H1 (cell line): Measurements from ENCODE around the gene WDR53. TPM values are rescaled to one million over a fixed set of nuclear protein-coding genes. Genes with fewer than 3 reads are reported as not detected.

Experiments used
- CTCF ChIA-PET: fragments of 300-600 bp; sonication (Branson Sonifier 250); formaldehyde crosslinking; loops from one replicate; lab custom pipeline; 2021; ENCODE audit not compliant: partially characterized antibody; lab: Charles Lee
- POLR2A ChIA-PET: fragments of 300-600 bp; sonication (Branson Sonifier 250); formaldehyde crosslinking; loops from one replicate; lab custom pipeline; 2021; ENCODE audit warnings: inconsistent platforms; ENCODE audit not compliant: partially characterized antibody; lab: Charles Lee
- DNase-seq, 2 experiments: peaks; one replicate each; pipeline versions ENCODE4 v3.0.0 to v3.0.0-alpha.2; 2010 to 2022; ENCODE audit warnings: low spot score in 2 of 2, low read depth in 1 of 2, mixed read lengths in 1 of 2
- FAIRE-seq: peaks from 2 replicates; lab custom pipeline; 2011; peaks lifted over from hg19 to GRCh38; lab: Jason Lieb, UNC
- H2AFZ ChIP-seq: 2 replicates; pipeline ENCODE4 v1.8.1; 2012; ENCODE audit warnings: low read length, inconsistent platforms
- H2AK5ac ChIP-seq: 2 replicates; pipeline ENCODE4 v1.6.1; 2013; ENCODE audit warnings: low read depth, low read length
- H2BK120ac ChIP-seq: replicated peaks from 2 replicates; pipeline ENCODE3; 2013; ENCODE audit warnings: low read depth, low read length, inconsistent platforms
- H2BK12ac ChIP-seq: 2 replicates; pipeline ENCODE4 v1.6.1; 2013; ENCODE audit warnings: low read depth, low read length
- H2BK15ac ChIP-seq: 2 replicates; pipeline ENCODE4 v1.6.1; 2013; ENCODE audit warnings: low read length
- H2BK20ac ChIP-seq: 2 replicates; pipeline ENCODE4 v1.6.1; 2013; ENCODE audit warnings: low read length
- H2BK5ac ChIP-seq: 2 replicates; pipeline ENCODE4 v1.6.1; 2013; ENCODE audit warnings: low read depth, low read length
- H3K14ac ChIP-seq: 2 replicates; pipeline ENCODE4 v1.6.1; 2013; ENCODE audit warnings: inconsistent platforms; ENCODE audit not compliant: insufficient read length
- H3K18ac ChIP-seq: 2 replicates; pipeline ENCODE4 v1.6.1; 2013; ENCODE audit warnings: low read length; ENCODE audit errors: extremely low read depth
- H3K23ac ChIP-seq: 2 replicates; pipeline ENCODE4 v1.6.1; 2013; ENCODE audit warnings: inconsistent platforms; ENCODE audit not compliant: insufficient read length
- H3K23me2 ChIP-seq: 2 replicates; pipeline ENCODE4 v1.6.1; 2013; ENCODE audit warnings: low read depth, low read length
- H3K27ac ChIP-seq: 2 replicates; pipeline ENCODE4 v1.6.1; 2011; ENCODE audit warnings: low read depth, low read length, inconsistent platforms
- H3K27me3 ChIP-seq, 4 experiments: replicated peaks in 1 of 4; 1 replicate in 1 of 4; 2 replicates in 3 of 4; pipeline versions ENCODE4 v1.6.1 to v1.8.1; 2011 to 2013; ENCODE audit warnings: low read length in 3 of 4, mild to moderate bottlenecking in 3 of 4, inconsistent platforms in 2 of 4, mixed read lengths in 2 of 4, moderate library complexity in 1 of 4; ENCODE audit not compliant: control insufficient read depth in 3 of 4, insufficient read depth in 3 of 4; ENCODE audit errors: extremely low read depth in 1 of 4
- H3K36me3 ChIP-seq, 4 experiments: 2 replicates each; pipeline versions ENCODE4 v1.6.1 to v1.8.1; 2011 to 2013; ENCODE audit warnings: mild to moderate bottlenecking in 4 of 4, low read length in 3 of 4, moderate library complexity in 2 of 4, control low read depth in 1 of 4, inconsistent platforms in 1 of 4; ENCODE audit not compliant: insufficient read depth in 4 of 4, control insufficient read depth in 2 of 4
- H3K4ac ChIP-seq: replicated peaks from 2 replicates; pipeline ENCODE3; 2013; ENCODE audit warnings: low read length, low read depth, mixed read lengths, inconsistent platforms; ENCODE audit not compliant: insufficient read length
- H3K4me1 ChIP-seq, 4 experiments: replicated peaks in 1 of 4; 1 replicate in 1 of 4; 2 replicates in 3 of 4; pipeline versions ENCODE4 v1.6.1 to v1.8.1; 2011 to 2013; ENCODE audit warnings: low read length in 3 of 4, inconsistent platforms in 2 of 4, mixed read lengths in 1 of 4; ENCODE audit not compliant: insufficient read depth in 4 of 4, control insufficient read depth in 3 of 4
- H3K4me2 ChIP-seq, 2 experiments: 2 replicates each; pipeline versions ENCODE4 v1.6.1 to v1.8.1; 2011 to 2013; ENCODE audit warnings: low read depth in 2 of 2, low read length in 2 of 2, control low read depth in 1 of 2, inconsistent platforms in 1 of 2, mild to moderate bottlenecking in 1 of 2; ENCODE audit not compliant: insufficient read depth in 1 of 2
- H3K4me3 ChIP-seq, 4 experiments: fragments of 200-600, 300-600 bp in 1 of 4; sonication (generic), shearing (Covaris generic), sonication (Bioruptor Twin) in 1 of 4; 2 replicates each; pipeline versions ENCODE4 v1.5.1 to v1.8.1; 2011 to 2016; ENCODE audit warnings: low read length in 4 of 4, low read depth in 3 of 4, control low read depth in 2 of 4, inconsistent platforms in 2 of 4, mild to moderate bottlenecking in 2 of 4, mixed read lengths in 1 of 4, moderate library complexity in 1 of 4; ENCODE audit not compliant: insufficient read depth in 2 of 4; ENCODE audit errors: extremely low read depth in 1 of 4
- H3K56ac ChIP-seq: replicated peaks from 2 replicates; pipeline ENCODE3; 2013; ENCODE audit warnings: low read depth, mild to moderate bottlenecking, mixed read lengths, low read length, inconsistent platforms; ENCODE audit not compliant: insufficient read length
- H3K79me1 ChIP-seq: 2 replicates; pipeline ENCODE4 v1.6.1; 2013; ENCODE audit warnings: low read depth, low read length, control low read depth
- H3K79me2 ChIP-seq, 2 experiments: 2 replicates each; pipeline versions ENCODE4 v1.6.1 to v1.8.1; 2012 to 2013; ENCODE audit warnings: low read length in 2 of 2, mild to moderate bottlenecking in 2 of 2, inconsistent platforms in 1 of 2; ENCODE audit not compliant: insufficient read depth in 2 of 2, control insufficient read depth in 1 of 2
- H3K9ac ChIP-seq, 4 experiments: replicated peaks in 1 of 4; 1 replicate in 1 of 4; 2 replicates in 3 of 4; pipeline versions ENCODE4 v1.6.1 to v1.8.1; 2011 to 2013; ENCODE audit warnings: low read depth in 3 of 4, low read length in 3 of 4, control low read depth in 2 of 4, mild to moderate bottlenecking in 2 of 4, moderate library complexity in 2 of 4, inconsistent platforms in 1 of 4; ENCODE audit errors: extremely low read depth in 1 of 4
- H3K9me3 ChIP-seq, 2 experiments: 2 replicates each; pipeline versions ENCODE4 v1.6.1 to v1.8.1; 2012 to 2013; ENCODE audit warnings: mild to moderate bottlenecking in 2 of 2, moderate library complexity in 2 of 2, control low read depth in 1 of 2, inconsistent platforms in 1 of 2, low read depth in 1 of 2, low read length in 1 of 2, mixed read lengths in 1 of 2; ENCODE audit not compliant: insufficient read depth in 2 of 2
- H4K20me1 ChIP-seq, 2 experiments: replicated peaks in 1 of 2; 2 replicates each; pipeline versions ENCODE3 to v1.8.1; 2011 to 2013; ENCODE audit warnings: inconsistent platforms in 2 of 2, low read length in 2 of 2, mild to moderate bottlenecking in 1 of 2; ENCODE audit not compliant: insufficient read depth in 2 of 2, control insufficient read depth in 1 of 2
- H4K5ac ChIP-seq: 2 replicates; pipeline ENCODE4 v1.6.1; 2013; ENCODE audit warnings: low read length, low read depth, mixed read lengths, inconsistent platforms; ENCODE audit not compliant: insufficient read length
- H4K8ac ChIP-seq: 2 replicates; pipeline ENCODE4 v1.8.0; 2013; ENCODE audit warnings: mild to moderate bottlenecking, moderate library complexity, low read length, inconsistent platforms; ENCODE audit not compliant: insufficient read depth; ENCODE audit errors: extremely low read depth
- H4K91ac ChIP-seq: replicated peaks from 2 replicates; pipeline ENCODE3; 2013; ENCODE audit warnings: low read length, mixed read lengths, inconsistent platforms; ENCODE audit not compliant: insufficient read length
- BACH1 ChIP-seq: IDR thresholded peaks from 2 replicates; pipeline ENCODE4 v1.6.1; 2012; ENCODE audit warnings: low read length, improper control_type of control experiment
- CBX5 ChIP-seq: fragments of 300-800, 300-1000 bp; sonication (generic); IDR thresholded peaks from 2 replicates; pipeline ENCODE4 v1.7.1; 2016; ENCODE audit warnings: antibody characterized with exemption, low read length, low read depth
- CHD1 ChIP-seq: IDR thresholded peaks from 2 replicates; pipeline ENCODE4 v1.6.1; 2012; ENCODE audit warnings: low read depth, low read length, improper control_type of control experiment
- GTF2F1 ChIP-seq: IDR thresholded peaks from 2 replicates; pipeline ENCODE4 v1.6.1; 2012; ENCODE audit warnings: low read depth, low read length, improper control_type of control experiment, borderline replicate concordance
- MAFK ChIP-seq: IDR thresholded peaks from 2 replicates; pipeline ENCODE4 v1.6.1; 2012; ENCODE audit warnings: low read depth, mild to moderate bottlenecking, improper control_type of control experiment, low read length
- POLR2A ChIP-seq, 2 experiments: IDR thresholded peaks; 1 replicate in 1 of 2; 2 replicates in 1 of 2; pipeline ENCODE4 v1.6.1; 2011; ENCODE audit warnings: low read depth in 2 of 2, low read length in 2 of 2, mild to moderate bottlenecking in 2 of 2; ENCODE audit errors: control extremely low read depth in 1 of 2
- RAD21 ChIP-seq, 2 experiments: IDR thresholded peaks in 1 of 2; conservative IDR thresholded peaks in 1 of 2; 2 replicates each; pipeline ENCODE4 v1.6.1; 2011; ENCODE audit warnings: low read depth in 2 of 2, low read length in 2 of 2, improper control_type of control experiment in 1 of 2, inconsistent platforms in 1 of 2, mild to moderate bottlenecking in 1 of 2, moderate library complexity in 1 of 2
- SIX5 ChIP-seq: IDR thresholded peaks from 2 replicates; pipeline ENCODE4 v1.6.1; 2011; ENCODE audit warnings: mild to moderate bottlenecking, low read depth, low read length
- SP2 ChIP-seq: IDR thresholded peaks from 2 replicates; pipeline ENCODE4 v1.6.1; 2012; ENCODE audit warnings: mild to moderate bottlenecking, low read length, inconsistent platforms
- TCF12 ChIP-seq: IDR thresholded peaks from 2 replicates; pipeline ENCODE4 v1.6.1; 2011; ENCODE audit warnings: low read depth, mild to moderate bottlenecking, low read length
- WGBS, 2 experiments: shearing (Covaris generic) in 1 of 2; methylation state at CpG; one replicate each; pipeline versions ENCODE4 v1.1.6 to v1.1.7; 2013 to 2015; ENCODE audit warnings: low lambda C conversion rate in 2 of 2, mixed read lengths in 2 of 2, inconsistent platforms in 1 of 2, low coverage in 1 of 2, missing lambda C conversion rate in 1 of 2; ENCODE audit not compliant: insufficient replicate concordance in 2 of 2, insufficient coverage in 1 of 2, insufficient read length in 1 of 2; ENCODE audit errors: extremely low coverage in 1 of 2, missing lambda C conversion rate in 1 of 2; 5-methylcytosine and 5-hydroxymethylcytosine counted together
- polyA plus RNA-seq, 7 experiments: library from polyadenylated mRNA; depleted of rRNA in 3 of 7; stranded (reverse) in 5 of 7; unstranded in 2 of 7; fragments of >200 nt in 5 of 7; fragments of 200-250 nt in 2 of 7; gene quantifications; 1 replicate in 5 of 7; 2 replicates in 1 of 7; 4 replicates in 1 of 7; pipeline versions ENCODE4 v1.2.1 to v1.2.3, GENCODE V29; 2011 to 2013; ENCODE audit warnings: missing spikeins in 2 of 7, mixed read lengths in 2 of 7
- total RNA-seq: library from RNA; stranded (reverse); fragmentation: NEBNext Ultra II Directional; extraction: Animal tissue kit (Norgen Biotek cat#: 25700); gene quantifications from 2 replicates; pipeline ENCODE4 v1.2.1, GENCODE V29; 2021

WDR53 gene
- total and polyA plus RNA-seq, 2 of the 8 experiments (the other 6 are each of a cell fraction or from before 2014, with no cell fraction given), result 7.4 to 18.8 TPM

DNA sequence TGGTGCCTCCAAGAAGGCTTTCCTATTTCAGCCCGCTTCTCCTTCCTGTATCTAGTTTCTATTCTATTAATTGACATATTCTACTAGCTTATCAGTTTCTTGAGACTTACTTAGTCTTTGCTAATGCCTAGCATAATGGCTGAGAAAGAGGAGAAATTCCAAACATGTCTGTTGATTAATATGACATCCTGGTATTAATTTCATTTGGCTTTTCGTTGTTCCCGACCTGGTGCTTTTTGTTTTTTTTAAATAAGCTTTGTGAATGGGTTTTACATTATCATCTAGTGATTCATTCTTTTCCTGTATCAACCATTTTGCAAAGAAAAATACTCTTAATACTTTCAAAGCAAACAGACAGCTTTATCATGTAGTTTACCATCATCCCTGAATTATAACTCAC, 13.1 kb downstream of the WDR53 start:
- H3K36me3 ChIP-seq, result peaks cover 0 to 10% (median 1%) of the 10 kb centered on the region in 4 experiments; a peak in 4 of 8 replicates
- no peak overlapping the region for H2BK12ac ChIP-seq
- no peaks in the 10 kb centered on the region for H3K79me2 ChIP-seq
- H3K9ac ChIP-seq, result no peak overlapping the region
- TF ChIP-seq RAD21 (IDR thresholded peaks at IDR 0.05 in 1 of 2, conservative IDR thresholded peaks at IDR 0.05 in 1 of 2; ENCODE audit: low read depth in 2 of 2, low read length in 2 of 2), result no peak
- no peak for TF ChIP-seq GTF2F1
- TF ChIP-seq SP2, result no peak
- TF ChIP-seq TCF12, result no peak
- TF ChIP-seq POLR2A (IDR thresholded peaks at IDR 0.05; ENCODE audit: control extremely low read depth in 1 of 2, low read depth in 2 of 2, low read length in 2 of 2), result no peak
- TF ChIP-seq BACH1, result no peak
- TF ChIP-seq SIX5, result no peak
- TF ChIP-seq MAFK, result no peak
- no peak for TF ChIP-seq CBX5
- no peak for TF ChIP-seq CHD1
- no peaks in the 10 kb centered on the region for H3K4me1 ChIP-seq
- H4K8ac ChIP-seq, result no peak overlapping the region
- no peak overlapping the region for H3K27ac ChIP-seq
- H2AK5ac ChIP-seq, result no peak overlapping the region
- no peaks in the 10 kb centered on the region for H3K9me3 ChIP-seq
- H3K4me2 ChIP-seq, result no peak overlapping the region
- CTCF ChIA-PET, result interaction anchor here (0.6 to 4.7 kb wide), 10 partner anchors 10 to 955 kb away, joined by 3 to 19 read pairs (median 4); partner anchors contain the start of genes FBXO45 and WDR53
- no peak overlapping the region for H3K23ac ChIP-seq
- H2AFZ ChIP-seq, result no peak overlapping the region
- H3K23me2 ChIP-seq, result no peaks in the 10 kb centered on the region
- DNase-seq (no peak), FAIRE-seq (no peak)
- WGBS, 2 experiments, result 84% methylated on average over 3 of the region's 3 CpGs; no CpG with 5 or more reads in 1 of the 2 experiments
- POLR2A ChIA-PET, result interaction anchor here (0.6 to 6.3 kb wide), 3 partner anchors 13 to 320 kb away, joined by 3 to 27 read pairs (median 6); partner anchors contain the start of genes FBXO45 and WDR53
- H2BK5ac ChIP-seq, result no peak overlapping the region
- no peak overlapping the region for H3K4me3 ChIP-seq
- H3K27me3 ChIP-seq, result no peaks in the 10 kb centered on the region
- no peak overlapping the region for H2BK120ac ChIP-seq
- H4K91ac ChIP-seq, result no peak overlapping the region
- no peak overlapping the region for H3K14ac ChIP-seq
- H3K4ac ChIP-seq, result no peak overlapping the region
- no peak overlapping the region for H2BK15ac ChIP-seq
- no peak overlapping the region for H2BK20ac ChIP-seq
- no peak overlapping the region for H3K18ac ChIP-seq
- H3K79me1 ChIP-seq, result no peaks in the 10 kb centered on the region
- no peak overlapping the region for H3K56ac ChIP-seq
- no peak overlapping the region for H4K5ac ChIP-seq
- H4K20me1 ChIP-seq, result peaks cover 0 to 3% of the 10 kb centered on the region in 2 experiments
